Effector memory CD4-positive, alpha-beta T cell (primary cell): ENCODE results near the gene BICRAL.

ENCODE experiments used
- DNase-seq, 3 donors: peaks; one replicate each; pipeline ENCODE4 v3.0.0-alpha.2; 2020
- H3K27ac ChIP-seq: 2 replicates; pipeline ENCODE4 v1.7.0; 2013; ENCODE audit warnings: mild to moderate bottlenecking, low read length, moderate library complexity; ENCODE audit not compliant: insufficient read depth, poor library complexity, severe bottlenecking
- H3K27me3 ChIP-seq: replicated peaks from 2 replicates; pipeline ENCODE4 v1.7.0; 2013; ENCODE audit warnings: mild to moderate bottlenecking, low read length; ENCODE audit not compliant: insufficient read depth, control insufficient read depth, poor library complexity, severe bottlenecking
- H3K36me3 ChIP-seq: 2 replicates; pipeline ENCODE4 v1.7.0; 2013; ENCODE audit warnings: mild to moderate bottlenecking, low read length, moderate library complexity; ENCODE audit not compliant: control insufficient read depth, insufficient read depth
- H3K4me1 ChIP-seq: 2 replicates; pipeline ENCODE4 v1.7.0; 2013; ENCODE audit warnings: low read length, mild to moderate bottlenecking; ENCODE audit not compliant: control insufficient read depth, insufficient read depth, poor library complexity, severe bottlenecking
- H3K4me3 ChIP-seq: 2 replicates; pipeline ENCODE4 v1.7.0; 2013; ENCODE audit warnings: low read length, low read depth, mild to moderate bottlenecking; ENCODE audit not compliant: insufficient read depth, poor library complexity, severe bottlenecking
- H3K9me3 ChIP-seq: 2 replicates; pipeline ENCODE4 v1.7.0; 2013; ENCODE audit warnings: mild to moderate bottlenecking, low read length, moderate library complexity; ENCODE audit not compliant: control insufficient read depth

BICRAL gene

GRCh38 chr6:42781546-42781795, 381 bp upstream of the BICRAL start:
- Histone ChIP-seq H3K4me1 (peaks cover 37% of the 10 kb centered on the region), H3K4me3 (peak overlapping the region; percentile 98), H3K9me3 (no peaks in the 10 kb centered on the region), H3K27me3 (no peaks in the 10 kb centered on the region), H3K36me3 (peaks cover 4% of the 10 kb centered on the region), H3K27ac (peak overlapping the region; percentile 100)
- no peak for DNase-seq

GRCh38 chr6:42782689-42783176, 881 bp downstream of the BICRAL start:
- DNase-seq = peak; percentile 66 to 70 (median 68)
- Histone ChIP-seq H3K27ac (peak overlapping the region; percentile 100), H3K36me3 (peaks cover 4% of the 10 kb centered on the region), H3K9me3 (no peaks in the 10 kb centered on the region), H3K27me3 (no peaks in the 10 kb centered on the region), H3K4me3 (peak overlapping the region; percentile 98), H3K4me1 (peaks cover 32% of the 10 kb centered on the region)

GRCh38 chr6:42783177-42783875, 1.5 kb downstream of the BICRAL start:
- Histone ChIP-seq H3K9me3 (no peaks in the 10 kb centered on the region), H3K4me1 (peaks cover 29% of the 10 kb centered on the region), H3K27ac (peak overlapping the region; percentile 100), H3K36me3 (peaks cover 4% of the 10 kb centered on the region), H3K27me3 (no peaks in the 10 kb centered on the region), H3K4me3 (peak overlapping the region; percentile 98)
- DNase-seq = peak; percentile 61 to 68 (median 63)

- Histone ChIP-seq H3K27me3 (no peaks in the 10 kb centered on the region), H3K4me3 (peak overlapping the region; percentile 98), H3K27ac (peak overlapping the region; percentile 100), H3K9me3 (no peaks in the 10 kb centered on the region), H3K36me3 (peaks cover 4% of the 10 kb centered on the region), H3K4me1 (peaks cover 37% of the 10 kb centered on the region)
- no peak for DNase-seq
Measured at GRCh38 chr6:42783876-42784642, 2.2 kb downstream of the BICRAL start.

GRCh38 chr6:42784717-42785498, 3.1 kb downstream of the BICRAL start:
- Histone ChIP-seq H3K4me1 (peaks cover 38% of the 10 kb centered on the region), H3K9me3 (no peaks in the 10 kb centered on the region), H3K27me3 (no peaks in the 10 kb centered on the region), H3K4me3 (peak overlapping the region; percentile 98), H3K27ac (peak overlapping the region; percentile 100), H3K36me3 (peaks cover 4% of the 10 kb centered on the region)
- DNase-seq = no peak

GRCh38 chr6:42786525-42786985, 4.7 kb downstream of the BICRAL start:
- DNase-seq = no peak
- Histone ChIP-seq H3K4me3 (no peak overlapping the region), H3K36me3 (peaks cover 4% of the 10 kb centered on the region), H3K27ac (no peak overlapping the region), H3K27me3 (no peaks in the 10 kb centered on the region), H3K9me3 (no peaks in the 10 kb centered on the region), H3K4me1 (peaks cover 30% of the 10 kb centered on the region)

- no peak overlapping the region for H3K4me3 ChIP-seq
- no peaks in the 10 kb centered on the region for H3K9me3 ChIP-seq
- H3K4me1 ChIP-seq = peaks cover 30% of the 10 kb centered on the region
- H3K36me3 ChIP-seq = peaks cover 4% of the 10 kb centered on the region
- no peak overlapping the region for H3K27ac ChIP-seq
- no peaks in the 10 kb centered on the region for H3K27me3 ChIP-seq
- DNase-seq = no peak
Measured at GRCh38 chr6:42787063-42787472, 5.2 kb downstream of the BICRAL start.

GRCh38 chr6:42788671-42789070, 6.8 kb downstream of the BICRAL start:
- H3K4me1 ChIP-seq = peaks cover 30% of the 10 kb centered on the region
- H3K4me3 ChIP-seq = no peak overlapping the region

GRCh38 chr6:42790549-42791181, 8.8 kb downstream of the BICRAL start:
- Histone ChIP-seq H3K36me3 (no peaks in the 10 kb centered on the region), H3K4me3 (no peak overlapping the region), H3K27me3 (no peaks in the 10 kb centered on the region), H3K27ac (peak overlapping the region; percentile 5), H3K4me1 (peaks cover 23% of the 10 kb centered on the region), H3K9me3 (no peaks in the 10 kb centered on the region)
- DNase-seq = no peak

More at GRCh38 chr6:42788671-42789070, 6.8 kb downstream of the BICRAL start:
- Histone ChIP-seq H3K9me3 (no peaks in the 10 kb centered on the region), H3K36me3 (peaks cover 1% of the 10 kb centered on the region), H3K27ac (peak overlapping the region; percentile 26), H3K27me3 (no peaks in the 10 kb centered on the region)
- DNase-seq = no peak
